Stimulated activated naive CD8-positive, alpha-beta T cell treated with anti-CD3 and anti-CD28 coated beads, Interleukin-15, Interleukin-2, amounts not matched to agents 100 ng/mL and 50 ng/mL, for 24 hours (primary cell): ENCODE measurements around the gene PLOD1.

Experiments
- H3K27ac Mint-ChIP-seq: one replicate; pipeline ENCODE4 v1.8.0; 2021; ENCODE audit warnings: mild to moderate bottlenecking, mixed read lengths
- H3K27me3 Mint-ChIP-seq: one replicate; pipeline ENCODE4 v1.8.0; 2021; ENCODE audit warnings: mixed read lengths
- H3K36me3 Mint-ChIP-seq: one replicate; pipeline ENCODE4 v1.8.0; 2021; ENCODE audit warnings: low read depth, mixed read lengths
- H3K4me1 Mint-ChIP-seq: one replicate; pipeline ENCODE4 v1.8.0; 2021; ENCODE audit warnings: low read depth, mixed read lengths
- H3K4me3 Mint-ChIP-seq: one replicate; pipeline ENCODE4 v1.8.0; 2021; ENCODE audit warnings: mild to moderate bottlenecking, mixed read lengths
- H3K9me3 Mint-ChIP-seq: one replicate; pipeline ENCODE4 v1.8.0; 2021; ENCODE audit warnings: mixed read lengths

PLOD1 gene

GRCh38 chr1:11967028-11967547 lies 32.6 kb downstream of the PLOD1 start:
- no peak overlapping the region for H3K4me3 Mint-ChIP-seq
- H3K4me1 Mint-ChIP-seq = no peaks in the 10 kb centered on the region
- H3K27ac Mint-ChIP-seq = no peak overlapping the region
- H3K9me3 Mint-ChIP-seq = no peaks in the 10 kb centered on the region
- no peaks in the 10 kb centered on the region for H3K27me3 Mint-ChIP-seq
- H3K36me3 Mint-ChIP-seq = peaks cover 19% of the 10 kb centered on the region

GRCh38 chr1:11970441-11971185 lies 36.1 kb downstream of the PLOD1 start:
- H3K4me3 Mint-ChIP-seq = no peak overlapping the region
- peaks cover 9% of the 10 kb centered on the region for H3K4me1 Mint-ChIP-seq
- H3K27ac Mint-ChIP-seq = no peak overlapping the region
- H3K27me3 Mint-ChIP-seq = no peaks in the 10 kb centered on the region
- peaks cover 10% of the 10 kb centered on the region for H3K36me3 Mint-ChIP-seq
- no peaks in the 10 kb centered on the region for H3K9me3 Mint-ChIP-seq

GRCh38 chr1:11977625-11978024 lies 43.1 kb downstream of the PLOD1 start:
- Mint-ChIP-seq H3K36me3 (peaks cover 20% of the 10 kb centered on the region), H3K27me3 (no peaks in the 10 kb centered on the region), H3K4me1 (peaks cover 32% of the 10 kb centered on the region), H3K27ac (no peak overlapping the region), H3K4me3 (no peak overlapping the region), H3K9me3 (no peaks in the 10 kb centered on the region)

- Mint-ChIP-seq H3K4me3 (no peak overlapping the region), H3K4me1 (peaks cover 36% of the 10 kb centered on the region), H3K27ac (no peak overlapping the region), H3K9me3 (no peaks in the 10 kb centered on the region), H3K27me3 (no peaks in the 10 kb centered on the region), H3K36me3 (peaks cover 26% of the 10 kb centered on the region)
Measured at GRCh38 chr1:11978301-11978700, 43.8 kb downstream of the PLOD1 start.

- Mint-ChIP-seq H3K9me3 (no peaks in the 10 kb centered on the region), H3K27me3 (no peaks in the 10 kb centered on the region), H3K4me3 (peak overlapping the region; percentile 99), H3K4me1 (peaks cover 40% of the 10 kb centered on the region), H3K36me3 (peaks cover 36% of the 10 kb centered on the region), H3K27ac (peak overlapping the region; percentile 85)
Measured at GRCh38 chr1:11979028-11979850, 44.7 kb downstream of the PLOD1 start.

- Mint-ChIP-seq H3K4me1 (peaks cover 39% of the 10 kb centered on the region), H3K4me3 (peak within 1 kb of the TSS; percentile 99), H3K9me3 (no peaks in the 10 kb centered on the region), H3K36me3 (peaks cover 38% of the 10 kb centered on the region), H3K27ac (peak within 1 kb of the TSS; percentile 96), H3K27me3 (no peaks in the 10 kb centered on the region)
Measured at GRCh38 chr1:11979851-11980675, 45.5 kb downstream of the PLOD1 start, which contains the start of gene MFN2. Gene MFN2, plus strand, starts transcription at chr1:11980444. Its CDS starts 8,725 bp downstream, at chr1:11989169.

GRCh38 chr1:11980676-11980972 lies 46.1 kb downstream of the PLOD1 start:
- Mint-ChIP-seq H3K36me3 (peaks cover 37% of the 10 kb centered on the region), H3K4me3 (peak overlapping the region; percentile 99), H3K27ac (peak overlapping the region; percentile 96), H3K9me3 (no peaks in the 10 kb centered on the region), H3K27me3 (no peaks in the 10 kb centered on the region), H3K4me1 (peaks cover 36% of the 10 kb centered on the region)

GRCh38 chr1:11981378-11982009 lies 47.0 kb downstream of the PLOD1 start:
- Mint-ChIP-seq H3K36me3 (peaks cover 44% of the 10 kb centered on the region), H3K27ac (peak overlapping the region; percentile 96), H3K4me3 (peak overlapping the region; percentile 99), H3K4me1 (peaks cover 39% of the 10 kb centered on the region), H3K27me3 (no peaks in the 10 kb centered on the region), H3K9me3 (no peaks in the 10 kb centered on the region)

GRCh38 chr1:11982010-11982392 lies 47.5 kb downstream of the PLOD1 start:
- Mint-ChIP-seq H3K36me3 (peaks cover 44% of the 10 kb centered on the region), H3K4me3 (peak overlapping the region; percentile 99), H3K27me3 (no peaks in the 10 kb centered on the region), H3K9me3 (no peaks in the 10 kb centered on the region), H3K27ac (peak overlapping the region; percentile 73), H3K4me1 (peaks cover 39% of the 10 kb centered on the region)

GRCh38 chr1:11984121-11984520 lies 49.6 kb downstream of the PLOD1 start:
- H3K27ac Mint-ChIP-seq = no peak overlapping the region
- H3K4me3 Mint-ChIP-seq = no peak overlapping the region
- H3K27me3 Mint-ChIP-seq = no peaks in the 10 kb centered on the region
- peaks cover 47% of the 10 kb centered on the region for H3K36me3 Mint-ChIP-seq
- peaks cover 42% of the 10 kb centered on the region for H3K4me1 Mint-ChIP-seq
- no peaks in the 10 kb centered on the region for H3K9me3 Mint-ChIP-seq

GRCh38 chr1:11984576-11984975 lies 50.1 kb downstream of the PLOD1 start:
- peaks cover 44% of the 10 kb centered on the region for H3K4me1 Mint-ChIP-seq
- H3K4me3 Mint-ChIP-seq = no peak overlapping the region

GRCh38 chr1:11985171-11985570 lies 50.7 kb downstream of the PLOD1 start:
- no peaks in the 10 kb centered on the region for H3K27me3 Mint-ChIP-seq
- H3K36me3 Mint-ChIP-seq = peaks cover 58% of the 10 kb centered on the region
- H3K9me3 Mint-ChIP-seq = no peaks in the 10 kb centered on the region
- no peak overlapping the region for H3K4me3 Mint-ChIP-seq
- peaks cover 46% of the 10 kb centered on the region for H3K4me1 Mint-ChIP-seq
- H3K27ac Mint-ChIP-seq = no peak overlapping the region

More at GRCh38 chr1:11984576-11984975, 50.1 kb downstream of the PLOD1 start:
- H3K27ac Mint-ChIP-seq = no peak overlapping the region
- no peaks in the 10 kb centered on the region for H3K27me3 Mint-ChIP-seq
- H3K9me3 Mint-ChIP-seq = no peaks in the 10 kb centered on the region
- peaks cover 52% of the 10 kb centered on the region for H3K36me3 Mint-ChIP-seq

GRCh38 chr1:11985851-11986250 lies 51.3 kb downstream of the PLOD1 start:
- Mint-ChIP-seq H3K4me1 (peaks cover 44% of the 10 kb centered on the region), H3K9me3 (no peaks in the 10 kb centered on the region), H3K27me3 (no peaks in the 10 kb centered on the region), H3K27ac (no peak overlapping the region), H3K4me3 (no peak overlapping the region), H3K36me3 (peaks cover 63% of the 10 kb centered on the region)

- no peaks in the 10 kb centered on the region for H3K9me3 Mint-ChIP-seq
- peaks cover 57% of the 10 kb centered on the region for H3K36me3 Mint-ChIP-seq
- H3K4me3 Mint-ChIP-seq = no peak overlapping the region
- no peaks in the 10 kb centered on the region for H3K27me3 Mint-ChIP-seq
- H3K4me1 Mint-ChIP-seq = peaks cover 18% of the 10 kb centered on the region
- H3K27ac Mint-ChIP-seq = no peak overlapping the region
Measured at GRCh38 chr1:11989669-11990068, 55.2 kb downstream of the PLOD1 start.
